ENCODE data around the gene MALL. TPM values are rescaled to one million over a fixed set of nuclear protein-coding genes. Genes with fewer than 3 reads are reported as not detected.

MALL gene
- total and polyA plus RNA-seq, 9 of the 15 experiments (the other 6 are each of a cell fraction or from before 2014, with no cell fraction given) = 0.24 TPM; not detected in 8

DNA sequence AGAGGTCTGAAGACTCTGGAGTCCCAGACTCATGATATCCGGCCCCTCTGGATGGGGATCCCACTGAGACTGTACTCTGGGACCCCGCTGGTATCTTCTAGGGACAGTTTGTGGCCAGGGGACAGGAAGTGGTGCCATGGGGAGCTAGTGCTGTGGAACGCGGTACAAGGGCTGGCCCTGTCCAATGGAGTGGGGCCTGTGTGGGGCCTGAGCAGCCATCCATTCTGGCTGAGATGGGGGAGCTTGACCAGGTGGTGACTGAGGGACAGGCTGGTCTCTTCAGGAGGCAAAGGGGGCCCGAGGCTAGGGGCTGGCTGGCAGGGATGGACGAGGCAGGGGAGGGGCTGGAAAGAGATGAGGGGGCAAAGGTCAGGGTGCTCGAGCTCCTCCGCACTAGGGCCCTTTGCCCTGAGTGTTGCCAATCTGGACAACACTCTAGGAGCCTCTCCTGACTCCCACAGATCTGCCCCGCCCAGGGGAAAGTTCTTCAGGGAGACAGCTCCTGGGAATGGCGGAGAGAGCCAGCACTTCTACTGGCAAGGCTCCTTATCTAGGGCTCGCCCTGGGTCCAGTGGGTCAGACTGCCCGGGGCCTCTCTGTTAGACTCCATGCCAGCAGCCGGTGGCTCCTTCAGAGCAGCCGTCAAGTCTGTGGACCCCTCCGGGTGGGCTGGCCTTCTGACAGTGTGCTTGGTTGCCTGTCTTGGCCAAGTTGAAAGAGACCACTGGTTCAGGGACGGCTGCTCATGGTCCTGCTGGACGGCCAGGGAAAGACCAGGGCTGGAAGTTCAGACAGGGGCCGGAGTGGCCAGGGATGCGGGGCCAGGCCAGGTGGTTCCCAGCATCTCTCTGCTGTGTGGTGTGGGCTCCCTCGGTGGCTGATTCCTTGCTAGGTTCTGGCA, 12.3 kb downstream of the MALL start (continued):
- TF ChIP-seq PBX2 (CRISPR knock-in tag; IDR thresholded peaks at IDR 0.05; ENCODE audit: low read depth) (no peak), PBX2 (tag; conservative IDR thresholded peaks at IDR 0.05; ENCODE audit: low read depth) (no peak), ZNF431 (CRISPR knock-in tag; IDR thresholded peaks at IDR 0.05) (no peak), HNRNPK (IDR thresholded peaks at IDR 0.05; ENCODE audit: low read depth, low read length, poor library complexity, severe bottlenecking) (no peak), ARID2 (IDR thresholded peaks at IDR 0.05) (no peak), ZNF785 (CRISPR knock-in tag; IDR thresholded peaks at IDR 0.05) (no peak), ZKSCAN3 (CRISPR knock-in tag; IDR thresholded peaks at IDR 0.05) (no peak), ZBTB9 (CRISPR knock-in tag; IDR thresholded peaks at IDR 0.05) (no peak), RBM22 (IDR thresholded peaks at IDR 0.05; ENCODE audit: low read depth, low read length, poor library complexity, severe bottlenecking) (no peak), NRF1 (conservative IDR thresholded peaks at IDR 0.05 in 1 of 2, IDR thresholded peaks at IDR 0.05 in 1 of 2) (no peak)
- TF ChIP-seq, protein P1, sequence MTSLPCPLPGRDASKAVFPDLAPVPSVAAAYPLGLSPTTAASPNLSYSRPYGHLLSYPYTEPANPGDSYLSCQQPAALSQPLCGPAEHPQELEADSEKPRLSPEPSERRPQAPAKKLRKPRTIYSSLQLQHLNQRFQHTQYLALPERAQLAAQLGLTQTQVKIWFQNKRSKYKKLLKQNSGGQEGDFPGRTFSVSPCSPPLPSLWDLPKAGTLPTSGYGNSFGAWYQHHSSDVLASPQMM (CRISPR knock-in tag; IDR thresholded peaks at IDR 0.05) = no peak
- TF ChIP-seq, protein P2, sequence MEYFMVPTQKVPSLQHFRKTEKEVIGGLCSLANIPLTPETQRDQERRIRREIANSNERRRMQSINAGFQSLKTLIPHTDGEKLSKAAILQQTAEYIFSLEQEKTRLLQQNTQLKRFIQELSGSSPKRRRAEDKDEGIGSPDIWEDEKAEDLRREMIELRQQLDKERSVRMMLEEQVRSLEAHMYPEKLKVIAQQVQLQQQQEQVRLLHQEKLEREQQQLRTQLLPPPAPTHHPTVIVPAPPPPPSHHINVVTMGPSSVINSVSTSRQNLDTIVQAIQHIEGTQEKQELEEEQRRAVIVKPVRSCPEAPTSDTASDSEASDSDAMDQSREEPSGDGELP (CRISPR knock-in tag; IDR thresholded peaks at IDR 0.05; ENCODE audit: borderline replicate concordance) = no peak
